Parathyroid adenoma (tissue), 2 donors: ENCODE data around the gene LAMA2.

ENCODE experiments used
- H2AFZ ChIP-seq: fragments of 300-600 bp; sonication (generic); one replicate; pipeline ENCODE4 v1.7.0; 2017; ENCODE audit warnings: antibody characterized with exemption, mild to moderate bottlenecking
- H3K27ac ChIP-seq: fragments of 300-600 bp; sonication (generic); one replicate; pipeline ENCODE4 v1.7.0; 2017
- H3K27me3 ChIP-seq: fragments of 300-600 bp; sonication (generic); one replicate; pipeline ENCODE4 v1.7.0; 2017; ENCODE audit warnings: low read length; ENCODE audit not compliant: control insufficient read depth, insufficient read depth
- H3K36me3 ChIP-seq: fragments of 300-600 bp; sonication (generic); one replicate; pipeline ENCODE4 v1.7.0; 2017; ENCODE audit warnings: low read length; ENCODE audit not compliant: control insufficient read depth, insufficient read depth
- H3K4me1 ChIP-seq: fragments of 300-600 bp; sonication (generic); one replicate; pipeline ENCODE4 v1.7.0; 2017; ENCODE audit warnings: control low read depth
- H3K4me2 ChIP-seq: fragments of 300-600 bp; sonication (generic); one replicate; pipeline ENCODE4 v1.7.0; 2017; ENCODE audit warnings: low read length
- H3K4me3 ChIP-seq: fragments of 300-600 bp; sonication (generic); one replicate; pipeline ENCODE4 v1.7.0; 2017; ENCODE audit warnings: low read depth, low read length
- H3K79me2 ChIP-seq: fragments of 300-600 bp; sonication (generic); one replicate; pipeline ENCODE4 v1.7.0; 2017; ENCODE audit warnings: control low read depth
- H3K9ac ChIP-seq: fragments of 300-600 bp; sonication (generic); one replicate; pipeline ENCODE4 v1.7.0; 2017; ENCODE audit warnings: mild to moderate bottlenecking
- H3K9me3 ChIP-seq: fragments of 300-600 bp; sonication (generic); one replicate; pipeline ENCODE4 v1.7.0; 2017; ENCODE audit warnings: low read length; ENCODE audit not compliant: control insufficient read depth
- CTCF ChIP-seq: fragments of 300-600 bp; sonication (generic); IDR thresholded peaks from one replicate; pipeline ENCODE4 v1.7.0; 2017; ENCODE audit warnings: antibody characterized with exemption, mild to moderate bottlenecking
- donor health status: primary hyperparathyroidism.

The LAMA2 gene

DNA sequence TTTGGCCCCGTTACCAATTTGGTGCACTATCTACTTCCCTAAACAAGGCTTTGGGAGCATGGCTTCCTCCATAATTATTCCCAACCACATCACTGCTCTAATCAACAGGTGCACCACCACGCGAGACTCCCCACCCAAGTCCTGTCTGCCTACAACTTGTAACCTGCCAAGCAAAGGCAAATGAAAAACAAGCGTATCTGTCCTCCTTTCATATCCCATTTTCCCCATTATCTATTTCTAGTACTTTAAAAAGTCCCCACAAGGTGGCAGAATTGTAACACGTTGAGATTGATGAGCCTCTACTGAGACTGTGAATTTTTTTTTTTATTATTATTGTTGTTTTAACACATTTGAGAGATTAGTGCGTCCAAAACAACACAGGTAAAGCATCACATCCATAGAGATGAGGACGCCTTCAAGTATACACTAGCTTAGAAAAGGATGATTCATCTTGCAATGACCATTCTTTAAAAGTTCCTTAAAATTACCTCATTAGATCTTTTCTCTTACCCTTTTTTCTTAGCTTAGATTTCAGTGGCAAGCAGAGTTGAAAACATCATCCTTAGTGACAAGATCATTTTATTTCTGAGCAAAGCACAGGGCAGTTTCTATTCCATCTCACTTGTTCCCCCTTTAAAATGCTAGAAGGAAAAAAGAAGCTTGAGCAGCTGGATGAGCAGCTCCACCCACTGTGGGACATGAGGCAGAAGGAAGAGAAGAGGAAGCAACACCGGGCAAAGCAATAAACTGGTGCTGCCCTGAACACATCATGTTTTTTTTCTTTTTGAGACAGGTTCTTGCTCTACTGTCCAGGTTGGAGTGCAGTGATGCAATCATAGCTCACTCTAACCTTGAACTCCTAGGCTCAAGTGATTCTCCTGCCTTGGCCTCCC is 616.3 kb downstream of the LAMA2 start:
- Histone ChIP-seq H3K27ac (no peak overlapping the region), H3K4me1 (peaks cover 11% of the 10 kb centered on the region), H3K36me3 (no peaks in the 10 kb centered on the region), H3K4me2 (peak overlapping the region; percentile 53), H3K79me2 (no peaks in the 10 kb centered on the region), H3K9ac (no peak overlapping the region), H3K4me3 (no peak overlapping the region), H3K27me3 (no peaks in the 10 kb centered on the region), H2AFZ (peak overlapping the region; percentile 31), H3K9me3 (no peaks in the 10 kb centered on the region)
- peak; percentile 77 for TF ChIP-seq CTCF

DNA sequence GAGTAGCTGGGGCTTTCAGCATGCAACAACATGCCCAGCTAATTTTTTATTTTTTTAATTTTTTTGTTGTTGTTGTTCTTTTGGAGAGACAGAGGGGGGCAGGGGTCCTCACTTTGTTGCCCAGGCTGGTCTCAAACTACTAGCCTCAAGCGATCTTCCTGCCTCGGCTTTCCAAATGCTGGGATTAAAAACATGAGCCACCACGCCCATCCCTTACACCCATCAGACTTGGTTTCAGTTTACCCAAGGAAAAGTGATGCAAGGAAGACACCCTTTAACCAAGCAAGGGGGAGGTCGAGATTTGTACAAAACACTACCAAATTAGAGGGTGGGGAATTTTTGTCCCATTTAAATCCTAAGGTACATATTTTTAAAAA is 616.9 kb downstream of the LAMA2 start:
- peaks cover 11% of the 10 kb centered on the region for H3K4me1 ChIP-seq

GRCh38 chr6:129500958-129501739 is 618.2 kb downstream of the LAMA2 start:
- H3K79me2 ChIP-seq = no peaks in the 10 kb centered on the region
- H3K36me3 ChIP-seq = no peaks in the 10 kb centered on the region
- H3K4me1 ChIP-seq = peaks cover 11% of the 10 kb centered on the region
- H3K27ac ChIP-seq = peak overlapping the region; percentile 40
- no peaks in the 10 kb centered on the region for H3K27me3 ChIP-seq
- no peaks in the 10 kb centered on the region for H3K9me3 ChIP-seq
- peak overlapping the region; percentile 22 for H3K4me2 ChIP-seq
- TF ChIP-seq CTCF = peak; percentile 19
- peak overlapping the region; percentile 63 for H2AFZ ChIP-seq
- H3K4me3 ChIP-seq = no peak overlapping the region
- no peak overlapping the region for H3K9ac ChIP-seq

More for the DNA sequence above, 616.9 kb downstream of the LAMA2 start:
- H3K4me3 ChIP-seq = no peak overlapping the region
- no peak overlapping the region for H3K9ac ChIP-seq
- no peaks in the 10 kb centered on the region for H3K27me3 ChIP-seq
- no peak overlapping the region for H3K4me2 ChIP-seq
- H3K36me3 ChIP-seq = no peaks in the 10 kb centered on the region
- no peak overlapping the region for H2AFZ ChIP-seq
- H3K27ac ChIP-seq = no peak overlapping the region
- H3K9me3 ChIP-seq = no peaks in the 10 kb centered on the region
- no peaks in the 10 kb centered on the region for H3K79me2 ChIP-seq
- no peak for TF ChIP-seq CTCF

DNA sequence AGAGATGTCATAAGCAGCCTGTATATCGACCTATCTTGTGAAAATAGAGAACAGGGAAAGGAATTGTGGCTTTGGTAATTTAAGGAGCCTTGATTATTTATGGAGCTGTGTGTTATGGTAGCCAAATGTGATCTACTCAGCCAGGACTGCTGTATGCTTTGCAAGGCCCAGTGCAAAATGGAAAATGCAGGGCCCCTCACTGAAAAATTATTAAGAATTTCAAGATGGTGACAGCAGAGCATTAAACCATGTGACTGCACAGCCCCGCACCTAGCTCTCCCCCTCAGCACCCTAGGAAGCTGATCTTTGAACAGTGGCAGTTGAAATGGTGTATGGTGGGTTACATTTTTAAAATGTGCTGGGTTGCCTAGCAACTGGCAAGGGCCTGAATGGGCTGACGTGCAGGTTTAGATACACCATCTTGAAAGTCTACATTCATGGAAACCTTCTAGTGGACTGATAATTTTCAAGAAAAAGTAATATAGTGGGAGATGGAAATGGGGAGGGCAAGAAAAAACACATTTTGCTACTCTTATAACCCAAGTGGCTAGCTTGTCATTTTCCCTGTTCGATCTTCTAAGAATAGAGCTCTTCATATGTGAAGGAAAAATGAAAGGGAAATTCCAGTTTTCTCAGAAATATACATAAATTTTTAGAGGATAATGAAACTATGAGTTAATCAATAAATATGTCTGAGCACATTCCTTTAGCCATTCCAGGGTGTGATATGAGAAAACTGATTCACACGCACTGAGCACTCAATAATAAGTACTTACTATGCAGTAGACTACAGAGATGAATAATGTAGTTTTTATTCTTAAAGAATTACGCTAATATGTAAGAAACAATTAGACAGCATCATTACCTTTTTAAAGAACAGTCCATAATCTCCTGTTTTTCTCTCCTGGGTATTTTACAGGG is 619.1 kb downstream of the LAMA2 start:
- Histone ChIP-seq H3K36me3 (no peaks in the 10 kb centered on the region), H3K4me1 (peaks cover 11% of the 10 kb centered on the region), H3K79me2 (no peaks in the 10 kb centered on the region), H3K27me3 (no peaks in the 10 kb centered on the region), H3K9me3 (no peaks in the 10 kb centered on the region), H3K4me2 (no peak overlapping the region), H3K4me3 (no peak overlapping the region), H3K9ac (no peak overlapping the region), H2AFZ (peak overlapping the region; percentile 63), H3K27ac (peak overlapping the region; percentile 9)
- no peak for TF ChIP-seq CTCF
